K562 (cell line): ENCODE results near the gene CLIP2. TPM values are rescaled to one million over a fixed set of nuclear protein-coding genes. Genes with fewer than 3 reads are reported as not detected.

Experiments
- BRD9 ChIP-seq: fragments of 450-650 bp; IDR thresholded peaks from 2 replicates; pipeline ENCODE4 v1.6.1; 2018; ENCODE audit warnings: low read depth; ENCODE audit not compliant: partially characterized antibody
- CBX8 ChIP-seq: fragments of 200-600 bp; sonication (generic); IDR thresholded peaks from 2 replicates; pipeline ENCODE4 v1.6.1; 2012; ENCODE audit warnings: borderline replicate concordance, mixed run types, low read depth, mild to moderate bottlenecking, moderate library complexity, mixed read lengths, low read length, control low read depth, inconsistent platforms; ENCODE audit not compliant: poor library complexity, severe bottlenecking; ENCODE audit errors: extremely low read depth
- CCAR2 ChIP-seq: fragments of 200-400 bp; formaldehyde crosslinking; IDR thresholded peaks from 2 replicates; pipeline ENCODE4 v1.6.1; 2017; ENCODE audit warnings: mild to moderate bottlenecking, low read depth, low read length
- HDGF ChIP-seq: fragments of 450-650 bp; IDR thresholded peaks from 2 replicates; pipeline ENCODE4 v1.6.1; 2016
- HEY1 ChIP-seq: fragments of 250-450 bp; sonication (Bioruptor Pico); IDR thresholded peaks from 2 replicates; pipeline ENCODE4 v1.5.0; 2020; ENCODE audit warnings: mild to moderate bottlenecking, moderate library complexity, borderline replicate concordance
- HMGN3 ChIP-seq: IDR thresholded peaks from 2 replicates; pipeline ENCODE4 v1.6.1; 2011; ENCODE audit warnings: borderline replicate concordance, low read depth, mild to moderate bottlenecking, mixed read lengths, low read length; ENCODE audit not compliant: insufficient read length; ENCODE audit errors: extremely low read depth
- KLF10 ChIP-seq: fragments of 250-450 bp; sonication (Bioruptor Pico); IDR thresholded peaks from 2 replicates; pipeline ENCODE4 v1.6.1; 2021; ENCODE audit warnings: matching md5 sums
- NCOA2 ChIP-seq, 2 experiments: fragments of 450-650 bp; IDR thresholded peaks; 2 replicates each; pipeline ENCODE4 v1.6.1; 2018; ENCODE audit warnings: mild to moderate bottlenecking in 2 of 2, moderate library complexity in 1 of 2; ENCODE audit not compliant: partially characterized antibody in 2 of 2
- NR3C1 ChIP-seq: sonication (generic); formaldehyde crosslinking; IDR thresholded peaks from 2 replicates; pipeline ENCODE4 v1.8.1; 2022; ENCODE audit warnings: missing genetic modification reagents
- POU5F1 ChIP-seq: fragments of 150-350 bp; IDR thresholded peaks from 2 replicates; pipeline ENCODE4 v1.6.1; 2014; ENCODE audit warnings: borderline replicate concordance, low read length, low read depth, mild to moderate bottlenecking; ENCODE audit not compliant: partially characterized antibody
- PPARD ChIP-seq: fragments of 250-450 bp; sonication (Bioruptor Pico); IDR thresholded peaks from 2 replicates; pipeline ENCODE4 v1.8.0; 2022; ENCODE audit warnings: inconsistent platforms, mild to moderate bottlenecking, moderate library complexity
- RBM17 ChIP-seq: fragments of 200-400 bp; formaldehyde crosslinking; IDR thresholded peaks from 2 replicates; pipeline ENCODE4 v1.6.1; 2017; ENCODE audit warnings: low read depth, mild to moderate bottlenecking, low read length, borderline replicate concordance
- ZFP36 ChIP-seq: fragments of 150-350 bp; IDR thresholded peaks from 2 replicates; pipeline ENCODE4 v1.6.1; 2018; ENCODE audit warnings: low read length, low read depth; ENCODE audit not compliant: partially characterized antibody
- polyA plus RNA-seq, 8 experiments: library from polyadenylated mRNA; depleted of rRNA in 4 of 8; stranded (reverse) in 5 of 8; unstranded in 3 of 8; fragments of >200 nt; fragmentation: Nextera tagmentation in 2 of 8; fragmentation: Illumina TruSeq in 1 of 8; extraction: Ambion mirVana in 2 of 8; extraction: Trizol in 1 of 8; gene quantifications; 2 replicates each; pipeline versions ENCODE4 v1.2.1 to v1.2.3, GENCODE V29; 2011 to 2014; ENCODE audit warnings: inconsistent platforms in 1 of 8, missing spikeins in 1 of 8
- total RNA-seq, 7 experiments: library from RNA; depleted of rRNA in 6 of 7; stranded (reverse); fragments of >200 nt in 6 of 7; fragmentation: Illumina TruSeq in 2 of 7; extraction: Trizol in 2 of 7; gene quantifications; 2 replicates each; pipeline versions ENCODE4 v1.2.1 to v1.2.3, GENCODE V29; 2011 to 2021; ENCODE audit warnings: low replicate concordance in 1 of 7
- TF ChIP-seq, protein P1 (sequence below), 2 experiments: fragments of 200-800 bp in 1 of 2; sonication (Bioruptor generic) in 1 of 2; sonication (generic) in 1 of 2; formaldehyde crosslinking in 1 of 2; IDR thresholded peaks in 1 of 2; conservative IDR thresholded peaks in 1 of 2; 2 replicates each; pipeline versions ENCODE4 v1.5.0 to v1.6.1; 2016 to 2020; ENCODE audit warnings: missing compliant biosample characterization in 1 of 2, missing genetic modification characterization in 1 of 2, missing genetic modification reagents in 1 of 2
- TF ChIP-seq, protein P2 (sequence below): fragments of 250-450 bp; sonication (Bioruptor Pico); IDR thresholded peaks from 2 replicates; pipeline ENCODE4 v1.8.0; 2022; ENCODE audit warnings: moderate library complexity, mild to moderate bottlenecking, inconsistent platforms
- TF ChIP-seq, protein P3 (sequence below): sonication (generic); formaldehyde crosslinking; IDR thresholded peaks from 2 replicates; pipeline ENCODE4 v1.8.0; 2022; ENCODE audit warnings: mild to moderate bottlenecking, missing genetic modification reagents
- TF ChIP-seq, protein P4 (sequence below): fragments of 450-650 bp; IDR thresholded peaks from 2 replicates; pipeline ENCODE4 v1.6.1; 2016; ENCODE audit warnings: borderline replicate concordance
- TF ChIP-seq, protein P5 (sequence below), 2 experiments: IDR thresholded peaks; 2 replicates each; pipeline ENCODE4 v1.6.1; 2011; ENCODE audit warnings: borderline replicate concordance in 1 of 2, control low read depth in 1 of 2, low read depth in 1 of 2, low read length in 1 of 2, mild to moderate bottlenecking in 1 of 2, mixed read lengths in 1 of 2, moderate library complexity in 1 of 2; ENCODE audit not compliant: insufficient read depth in 1 of 2, insufficient read length in 1 of 2, poor library complexity in 1 of 2, severe bottlenecking in 1 of 2; ENCODE audit errors: extremely low read depth in 1 of 2

Gene CLIP2
- total and polyA plus RNA-seq, 9 of the 15 experiments (the other 6 are each of a cell fraction or from before 2014, with no cell fraction given), result 0.07 to 5.4 (median 2.1) TPM

DNA sequence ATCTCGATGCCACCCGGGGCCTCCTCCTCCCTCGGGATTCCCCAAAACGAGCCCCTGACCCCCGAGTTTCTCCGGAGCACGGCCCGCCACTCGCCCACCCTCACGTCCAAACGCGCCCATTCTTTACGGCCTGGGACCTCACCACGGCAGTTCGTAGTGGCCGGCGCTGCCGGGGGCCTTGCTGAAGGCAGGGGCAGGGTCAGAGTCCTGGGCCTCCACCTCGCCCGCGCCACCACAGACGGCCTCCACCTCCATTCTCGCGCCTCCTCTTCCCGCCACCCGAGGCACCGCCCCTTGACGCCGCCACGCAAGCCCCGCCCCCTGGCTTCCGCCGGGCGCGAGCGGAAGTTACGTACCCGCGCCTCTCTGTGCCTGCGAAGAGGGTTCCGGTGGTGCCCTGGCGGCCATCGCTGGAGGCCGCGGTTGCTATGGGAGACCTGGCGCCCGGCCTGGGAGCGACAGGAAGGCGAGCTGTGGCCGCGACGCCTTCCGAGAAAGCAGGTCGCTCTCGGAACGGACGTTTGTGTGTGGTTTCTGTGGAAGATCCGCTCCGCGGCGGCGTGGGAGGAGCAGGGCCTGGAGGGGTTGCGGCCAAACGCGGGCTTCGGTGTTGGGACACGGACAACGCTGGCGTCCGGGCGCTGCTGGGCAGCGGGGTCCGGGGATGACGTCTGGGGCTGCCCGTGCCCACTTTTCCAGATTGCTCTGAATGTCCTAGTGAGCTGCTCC lies 34.9 kb upstream of the CLIP2 start, which contains the start of gene RFC2 (continued):
- TF ChIP-seq, protein P1, sequence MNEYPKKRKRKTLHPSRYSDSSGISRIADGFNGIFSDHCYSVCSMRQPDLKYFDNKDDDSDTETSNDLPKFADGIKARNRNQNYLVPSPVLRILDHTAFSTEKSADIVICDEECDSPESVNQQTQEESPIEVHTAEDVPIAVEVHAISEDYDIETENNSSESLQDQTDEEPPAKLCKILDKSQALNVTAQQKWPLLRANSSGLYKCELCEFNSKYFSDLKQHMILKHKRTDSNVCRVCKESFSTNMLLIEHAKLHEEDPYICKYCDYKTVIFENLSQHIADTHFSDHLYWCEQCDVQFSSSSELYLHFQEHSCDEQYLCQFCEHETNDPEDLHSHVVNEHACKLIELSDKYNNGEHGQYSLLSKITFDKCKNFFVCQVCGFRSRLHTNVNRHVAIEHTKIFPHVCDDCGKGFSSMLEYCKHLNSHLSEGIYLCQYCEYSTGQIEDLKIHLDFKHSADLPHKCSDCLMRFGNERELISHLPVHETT (CRISPR knock-in tag; conservative IDR thresholded peaks at IDR 0.05 in 1 of 2, IDR thresholded peaks at IDR 0.05 in 1 of 2), result peak in 1 of 2 experiments; percentile 88; a peak in 2 of 4 replicates
- TF ChIP-seq NCOA2 (IDR thresholded peaks at IDR 0.05; ENCODE audit: partially characterized antibody in 2 of 2) (no peak), POU5F1 (peak; percentile 30), ZFP36 (no peak), CBX8 (no peak), HEY1 (CRISPR knock-in tag) (no peak), PPARD (no peak), NR3C1 (CRISPR knock-in tag) (no peak; the same call in 1 of the 2 replicates), CCAR2 (no peak), BRD9 (no peak), HDGF (no peak), HMGN3 (peak; percentile 92), KLF10 (CRISPR knock-in tag) (no peak), RBM17 (no peak)
- TF ChIP-seq, protein P2, sequence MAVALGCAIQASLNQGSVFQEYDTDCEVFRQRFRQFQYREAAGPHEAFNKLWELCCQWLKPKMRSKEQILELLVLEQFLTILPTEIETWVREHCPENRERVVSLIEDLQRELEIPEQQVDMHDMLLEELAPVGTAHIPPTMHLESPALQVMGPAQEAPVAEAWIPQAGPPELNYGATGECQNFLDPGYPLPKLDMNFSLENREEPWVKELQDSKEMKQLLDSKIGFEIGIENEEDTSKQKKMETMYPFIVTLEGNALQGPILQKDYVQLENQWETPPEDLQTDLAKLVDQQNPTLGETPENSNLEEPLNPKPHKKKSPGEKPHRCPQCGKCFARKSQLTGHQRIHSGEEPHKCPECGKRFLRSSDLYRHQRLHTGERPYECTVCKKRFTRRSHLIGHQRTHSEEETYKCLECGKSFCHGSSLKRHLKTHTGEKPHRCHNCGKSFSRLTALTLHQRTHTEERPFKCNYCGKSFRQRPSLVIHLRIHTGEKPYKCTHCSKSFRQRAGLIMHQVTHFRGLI, result no peak
- TF ChIP-seq, protein P3, sequence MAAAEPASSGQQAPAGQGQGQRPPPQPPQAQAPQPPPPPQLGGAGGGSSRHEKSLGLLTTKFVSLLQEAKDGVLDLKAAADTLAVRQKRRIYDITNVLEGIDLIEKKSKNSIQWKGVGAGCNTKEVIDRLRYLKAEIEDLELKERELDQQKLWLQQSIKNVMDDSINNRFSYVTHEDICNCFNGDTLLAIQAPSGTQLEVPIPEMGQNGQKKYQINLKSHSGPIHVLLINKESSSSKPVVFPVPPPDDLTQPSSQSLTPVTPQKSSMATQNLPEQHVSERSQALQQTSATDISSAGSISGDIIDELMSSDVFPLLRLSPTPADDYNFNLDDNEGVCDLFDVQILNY (CRISPR knock-in tag), result no peak; the same call in 1 of the 2 replicates
- TF ChIP-seq, protein P4, sequence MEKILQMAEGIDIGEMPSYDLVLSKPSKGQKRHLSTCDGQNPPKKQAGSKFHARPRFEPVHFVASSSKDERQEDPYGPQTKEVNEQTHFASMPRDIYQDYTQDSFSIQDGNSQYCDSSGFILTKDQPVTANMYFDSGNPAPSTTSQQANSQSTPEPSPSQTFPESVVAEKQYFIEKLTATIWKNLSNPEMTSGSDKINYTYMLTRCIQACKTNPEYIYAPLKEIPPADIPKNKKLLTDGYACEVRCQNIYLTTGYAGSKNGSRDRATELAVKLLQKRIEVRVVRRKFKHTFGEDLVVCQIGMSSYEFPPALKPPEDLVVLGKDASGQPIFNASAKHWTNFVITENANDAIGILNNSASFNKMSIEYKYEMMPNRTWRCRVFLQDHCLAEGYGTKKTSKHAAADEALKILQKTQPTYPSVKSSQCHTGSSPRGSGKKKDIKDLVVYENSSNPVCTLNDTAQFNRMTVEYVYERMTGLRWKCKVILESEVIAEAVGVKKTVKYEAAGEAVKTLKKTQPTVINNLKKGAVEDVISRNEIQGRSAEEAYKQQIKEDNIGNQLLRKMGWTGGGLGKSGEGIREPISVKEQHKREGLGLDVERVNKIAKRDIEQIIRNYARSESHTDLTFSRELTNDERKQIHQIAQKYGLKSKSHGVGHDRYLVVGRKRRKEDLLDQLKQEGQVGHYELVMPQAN, result peak; percentile 85
- TF ChIP-seq, protein P5, sequence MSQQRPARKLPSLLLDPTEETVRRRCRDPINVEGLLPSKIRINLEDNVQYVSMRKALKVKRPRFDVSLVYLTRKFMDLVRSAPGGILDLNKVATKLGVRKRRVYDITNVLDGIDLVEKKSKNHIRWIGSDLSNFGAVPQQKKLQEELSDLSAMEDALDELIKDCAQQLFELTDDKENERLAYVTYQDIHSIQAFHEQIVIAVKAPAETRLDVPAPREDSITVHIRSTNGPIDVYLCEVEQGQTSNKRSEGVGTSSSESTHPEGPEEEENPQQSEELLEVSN (IDR thresholded peaks at IDR 0.05; ENCODE audit: borderline replicate concordance in 1 of 2, extremely low read depth in 1 of 2, insufficient read depth in 1 of 2, insufficient read length in 1 of 2, low read depth in 1 of 2, low read length in 1 of 2, poor library complexity in 1 of 2, severe bottlenecking in 1 of 2), result peak; percentile 97 to 98
